Neural cell (in vitro differentiated cells): ENCODE data around the gene NUP210. TPM values are rescaled to one million over a fixed set of nuclear protein-coding genes. Genes with fewer than 3 reads are reported as not detected.

Experiments used
- H2AFZ ChIP-seq: fragments of 200-600, 300-800 bp; sonication (generic), shearing (Covaris generic); 2 replicates; pipeline ENCODE4 v1.6.0; 2014; ENCODE audit warnings: low read depth, mild to moderate bottlenecking, antibody characterized with exemption, low read length, moderate library complexity
- H3F3A ChIP-seq: fragments of 200-600 bp; shearing (Covaris generic); 2 replicates; pipeline ENCODE4 v1.6.1; 2016; ENCODE audit warnings: mild to moderate bottlenecking, moderate library complexity, mixed read lengths, antibody characterized with exemption, low read length; ENCODE audit not compliant: insufficient read depth, poor library complexity, severe bottlenecking
- H3K27ac ChIP-seq: fragments of 200-600, 300-800 bp; sonication (generic), shearing (Covaris generic); 2 replicates; pipeline ENCODE4 v1.5.1; 2014; ENCODE audit warnings: mild to moderate bottlenecking, low read length, moderate library complexity
- H3K27me3 ChIP-seq: fragments of 300-800, 200-600 bp; sonication (generic), shearing (Covaris generic); 2 replicates; pipeline ENCODE4 v1.6.0; 2014; ENCODE audit warnings: mild to moderate bottlenecking, low read depth, low read length, moderate library complexity; ENCODE audit not compliant: insufficient read depth
- H3K36me3 ChIP-seq: fragments of 300-800, 200-600 bp; sonication (generic), shearing (Covaris generic); 2 replicates; pipeline ENCODE4 v1.5.1; 2014; ENCODE audit warnings: mild to moderate bottlenecking, antibody characterized with exemption, low read length, moderate library complexity; ENCODE audit not compliant: insufficient read depth
- H3K4me2 ChIP-seq: fragments of 300-800, 200-600 bp; sonication (generic), shearing (Covaris generic); 2 replicates; pipeline ENCODE4 v1.6.0; 2014; ENCODE audit warnings: mild to moderate bottlenecking, low read length
- H3K4me3 ChIP-seq: fragments of 300-800, 200-600 bp; sonication (generic), shearing (Covaris generic); 2 replicates; pipeline ENCODE4 v1.5.1; 2014; ENCODE audit warnings: mild to moderate bottlenecking, low read length, moderate library complexity
- H3K79me2 ChIP-seq: fragments of 200-600 bp; shearing (Covaris generic); replicated peaks from 2 replicates; pipeline ENCODE4 v1.6.0; 2014; ENCODE audit warnings: mild to moderate bottlenecking, low read length, moderate library complexity; ENCODE audit not compliant: insufficient read depth
- H3K9ac ChIP-seq: fragments of 300-800, 200-600 bp; sonication (generic), shearing (Covaris generic); 2 replicates; pipeline ENCODE4 v1.6.1; 2016; ENCODE audit warnings: mild to moderate bottlenecking, low read length, mixed read lengths
- H3K9me2 ChIP-seq: fragments of 200-600 bp; shearing (Covaris generic); 2 replicates; pipeline ENCODE4 v1.6.1; 2016; ENCODE audit warnings: mild to moderate bottlenecking, low read length, mixed read lengths; ENCODE audit not compliant: insufficient read depth
- H3K9me3 ChIP-seq: fragments of 200-600, 300-800 bp; sonication (generic), shearing (Covaris generic); 2 replicates; pipeline ENCODE4 v1.6.1; 2016; ENCODE audit warnings: mild to moderate bottlenecking, mixed run types, low read length, moderate library complexity, mixed read lengths
- H4K20me1 ChIP-seq: fragments of 200-600 bp; shearing (Covaris generic); 2 replicates; pipeline ENCODE4 v1.6.1; 2016; ENCODE audit warnings: mild to moderate bottlenecking, mixed run types; ENCODE audit not compliant: insufficient read depth
- EP300 ChIP-seq: fragments of 450-650 bp; conservative IDR thresholded peaks from 2 replicates; pipeline ENCODE4 v1.6.1; 2014; ENCODE audit warnings: antibody characterized with exemption, mild to moderate bottlenecking, moderate library complexity; ENCODE audit not compliant: poor library complexity, severe bottlenecking
- EZH2 ChIP-seq: fragments of 200-600, 300-800 bp; shearing (Covaris generic), sonication (generic); IDR thresholded peaks from 2 replicates; pipeline ENCODE4 v1.6.1; 2014; ENCODE audit warnings: antibody characterized with exemption, low read length, borderline replicate concordance, mild to moderate bottlenecking; ENCODE audit not compliant: insufficient read depth, poor library complexity, severe bottlenecking
- MXI1 ChIP-seq: fragments of 450-650 bp; conservative IDR thresholded peaks from 2 replicates; pipeline ENCODE4 v1.6.1; 2014; ENCODE audit warnings: antibody characterized with exemption, mild to moderate bottlenecking; ENCODE audit not compliant: poor library complexity, severe bottlenecking
- POLR2AphosphoS5 ChIP-seq: IDR thresholded peaks from 2 replicates; pipeline ENCODE4 v1.6.1; 2012
- RAD21 ChIP-seq: fragments of 450-650 bp; conservative IDR thresholded peaks from 2 replicates; pipeline ENCODE4 v1.6.1; 2014; ENCODE audit warnings: antibody characterized with exemption, mild to moderate bottlenecking, moderate library complexity
- REST ChIP-seq: IDR thresholded peaks from 2 replicates; pipeline ENCODE4 v1.6.1; 2012; ENCODE audit warnings: borderline replicate concordance
- SMC3 ChIP-seq: fragments of 450-650 bp; conservative IDR thresholded peaks from 2 replicates; pipeline ENCODE4 v1.6.1; 2014; ENCODE audit warnings: antibody characterized with exemption, mild to moderate bottlenecking, moderate library complexity; ENCODE audit not compliant: poor library complexity
- TAF1 ChIP-seq: IDR thresholded peaks from 2 replicates; pipeline ENCODE4 v1.6.1; 2012; ENCODE audit warnings: low read depth
- polyA plus RNA-seq: library from polyadenylated mRNA; depleted of rRNA; stranded (reverse); fragments of >200 nt; gene quantifications from 2 replicates; pipeline ENCODE4 v1.2.3, GENCODE V29; 2014
- TF ChIP-seq, protein P1 (sequence below): fragments of 450-650 bp; IDR thresholded peaks from 2 replicates; pipeline ENCODE4 v1.5.1; 2014; ENCODE audit warnings: antibody characterized with exemption, mild to moderate bottlenecking, moderate library complexity; ENCODE audit not compliant: poor library complexity, severe bottlenecking

Gene NUP210
- polyA plus RNA-seq, 1 donor from 2014 or later = 8.2 TPM

DNA sequence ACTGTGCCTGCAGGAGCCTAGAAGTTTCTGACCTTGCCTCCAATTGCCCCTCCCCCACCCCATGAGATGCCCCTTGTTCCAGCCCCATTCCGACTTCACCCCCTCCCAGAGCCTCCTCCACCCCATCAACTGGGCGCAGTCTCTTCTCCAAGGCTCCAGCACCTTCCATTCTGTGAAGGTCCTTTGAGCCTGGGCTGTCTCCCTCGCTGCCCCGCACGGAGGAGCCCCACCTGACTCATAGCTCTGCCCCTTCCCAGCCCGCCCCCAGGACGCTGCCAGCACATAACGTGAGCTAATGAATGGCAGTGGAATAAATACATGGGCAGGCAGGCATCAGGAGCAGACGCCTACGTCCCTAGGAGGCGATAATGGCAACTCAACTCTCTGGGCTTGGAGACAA, 113.1 kb downstream of the NUP210 start:
- H3F3A ChIP-seq = no peaks in the 10 kb centered on the region
- no peaks in the 10 kb centered on the region for H3K36me3 ChIP-seq
- H3K27ac ChIP-seq = no peak overlapping the region
- no peak overlapping the region for H3K4me2 ChIP-seq
- no peaks in the 10 kb centered on the region for H3K79me2 ChIP-seq
- no peaks in the 10 kb centered on the region for H3K9me2 ChIP-seq
- H3K9me3 ChIP-seq = no peaks in the 10 kb centered on the region
- no peaks in the 10 kb centered on the region for H4K20me1 ChIP-seq
- H3K4me3 ChIP-seq = no peak overlapping the region
- no peak overlapping the region for H2AFZ ChIP-seq
- TF ChIP-seq SMC3 (no peak), POLR2AphosphoS5 (no peak), MXI1 (no peak), EP300 (no peak), TAF1 (no peak), REST (no peak), EZH2 (no peak), RAD21 (no peak)
- TF ChIP-seq, protein P1, sequence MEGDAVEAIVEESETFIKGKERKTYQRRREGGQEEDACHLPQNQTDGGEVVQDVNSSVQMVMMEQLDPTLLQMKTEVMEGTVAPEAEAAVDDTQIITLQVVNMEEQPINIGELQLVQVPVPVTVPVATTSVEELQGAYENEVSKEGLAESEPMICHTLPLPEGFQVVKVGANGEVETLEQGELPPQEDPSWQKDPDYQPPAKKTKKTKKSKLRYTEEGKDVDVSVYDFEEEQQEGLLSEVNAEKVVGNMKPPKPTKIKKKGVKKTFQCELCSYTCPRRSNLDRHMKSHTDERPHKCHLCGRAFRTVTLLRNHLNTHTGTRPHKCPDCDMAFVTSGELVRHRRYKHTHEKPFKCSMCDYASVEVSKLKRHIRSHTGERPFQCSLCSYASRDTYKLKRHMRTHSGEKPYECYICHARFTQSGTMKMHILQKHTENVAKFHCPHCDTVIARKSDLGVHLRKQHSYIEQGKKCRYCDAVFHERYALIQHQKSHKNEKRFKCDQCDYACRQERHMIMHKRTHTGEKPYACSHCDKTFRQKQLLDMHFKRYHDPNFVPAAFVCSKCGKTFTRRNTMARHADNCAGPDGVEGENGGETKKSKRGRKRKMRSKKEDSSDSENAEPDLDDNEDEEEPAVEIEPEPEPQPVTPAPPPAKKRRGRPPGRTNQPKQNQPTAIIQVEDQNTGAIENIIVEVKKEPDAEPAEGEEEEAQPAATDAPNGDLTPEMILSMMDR = no peak
- no peaks in the 10 kb centered on the region for H3K27me3 ChIP-seq
- no peak overlapping the region for H3K9ac ChIP-seq

GRCh38 chr3:13305623-13306022, 114.5 kb downstream of the NUP210 start:
- TF ChIP-seq POLR2AphosphoS5 (no peak), REST (no peak), MXI1 (no peak), SMC3 (no peak), EP300 (no peak), RAD21 (no peak), EZH2 (no peak), TAF1 (no peak)
- TF ChIP-seq, protein P1 = no peak
- H3K79me2 ChIP-seq = no peaks in the 10 kb centered on the region
- H3K9me2 ChIP-seq = no peaks in the 10 kb centered on the region

More at GRCh38 chr3:13305623-13306022, 114.5 kb downstream of the NUP210 start:
- no peaks in the 10 kb centered on the region for H3K9me3 ChIP-seq
- no peaks in the 10 kb centered on the region for H3K27me3 ChIP-seq
- no peak overlapping the region for H3K4me2 ChIP-seq
- H3K27ac ChIP-seq = no peak overlapping the region
- H4K20me1 ChIP-seq = no peaks in the 10 kb centered on the region
- H3F3A ChIP-seq = no peaks in the 10 kb centered on the region
- H2AFZ ChIP-seq = no peak overlapping the region
- no peaks in the 10 kb centered on the region for H3K36me3 ChIP-seq
- no peak overlapping the region for H3K4me3 ChIP-seq
- H3K9ac ChIP-seq = no peak overlapping the region
